Calu3 (cell line): ENCODE data around the gene DTNB. TPM values are rescaled to one million over a fixed set of nuclear protein-coding genes. Genes with fewer than 3 reads are reported as not detected.

ENCODE experiments used
- BruUV-seq: library from RNA; stranded (reverse); fragments of 400-500 nt; replicated peaks from 2 replicates; lab custom pipeline; 2021; lab: Mats Ljungman, UMichigan
- CTCF ChIA-PET: fragments of 300-600 bp; sonication (Branson Sonifier 250); formaldehyde crosslinking; loops from one replicate; lab custom pipeline; 2022; ENCODE audit warnings: antibody characterized with exemption; lab: Charles Lee
- DNase-seq: peaks from one replicate; pipeline ENCODE4 v3.0.0; 2022
- H3K27ac Mint-ChIP-seq: one replicate; pipeline ENCODE4 v1.8.0; 2022; ENCODE audit warnings: mixed read lengths; ENCODE audit not compliant: unreplicated experiment
- H3K27me3 Mint-ChIP-seq: one replicate; pipeline ENCODE4 v1.8.0; 2022; ENCODE audit warnings: mixed read lengths; ENCODE audit not compliant: unreplicated experiment
- H3K36me3 Mint-ChIP-seq: one replicate; pipeline ENCODE4 v1.8.0; 2022; ENCODE audit warnings: mild to moderate bottlenecking, moderate library complexity, mixed read lengths; ENCODE audit not compliant: insufficient read depth, unreplicated experiment
- H3K4me1 Mint-ChIP-seq: one replicate; pipeline ENCODE4 v1.8.0; 2022; ENCODE audit warnings: mild to moderate bottlenecking, low read depth, mixed read lengths; ENCODE audit not compliant: unreplicated experiment
- H3K4me3 Mint-ChIP-seq: one replicate; pipeline ENCODE4 v1.8.0; 2022; ENCODE audit warnings: mild to moderate bottlenecking, low read depth, moderate library complexity, mixed read lengths; ENCODE audit not compliant: unreplicated experiment
- H3K9me3 Mint-ChIP-seq: one replicate; pipeline ENCODE4 v1.8.0; 2022; ENCODE audit warnings: low read depth, mixed read lengths; ENCODE audit not compliant: unreplicated experiment
- intact Hi-C: fragments of 100-400 bp; cut with micrococcal nuclease; formaldehyde crosslinking; loops from one replicate; pipeline ENCODE4 v1.10.0; 2022; ENCODE audit not compliant: unreplicated experiment
- total RNA-seq: library from RNA; stranded (reverse); gene quantifications from 2 replicates; pipeline ENCODE4 v1.2.3, GENCODE V29; 2022
- TF ChIP-seq, protein P1 (sequence below): fragments of 200-600 bp; IDR thresholded peaks from one replicate; pipeline ENCODE4 v1.8.0; 2022; ENCODE audit warnings: antibody characterized with exemption; ENCODE audit not compliant: unreplicated experiment

The DTNB gene
- total RNA-seq, 1 experiment from 2014 or later, result 27.3 TPM

DNA sequence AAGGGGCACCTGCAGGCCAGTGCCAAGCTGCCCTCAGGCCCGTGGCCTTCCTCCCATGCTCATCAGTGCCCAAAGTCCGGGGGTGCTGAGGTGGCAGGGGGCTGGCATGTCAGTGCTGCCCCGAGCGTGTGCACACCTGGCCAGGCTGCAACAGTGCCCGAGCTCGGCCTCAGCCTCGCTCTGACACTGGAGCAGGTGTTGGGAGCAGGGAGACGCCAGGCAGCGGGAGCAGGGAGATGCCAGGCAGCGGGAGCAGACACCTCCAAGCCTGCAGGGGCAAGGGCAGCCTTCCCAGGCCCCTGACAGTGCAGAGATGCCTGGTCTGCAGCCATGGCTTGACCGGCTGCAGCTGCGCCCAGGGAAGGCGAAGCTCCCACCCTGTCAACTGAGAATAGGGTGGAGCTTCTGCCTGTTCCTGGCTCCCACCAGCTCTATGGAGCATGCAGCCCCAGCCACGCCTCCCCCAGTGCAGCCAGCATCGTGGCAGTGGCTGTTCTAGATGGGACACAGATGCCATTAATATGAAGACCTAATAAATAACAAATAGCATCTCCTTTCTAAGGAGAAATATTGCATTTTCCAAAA, 82.4 kb downstream of the DTNB start:
- intact Hi-C loops, result no loop called here
- Mint-ChIP-seq H3K27ac (no peak overlapping the region), H3K36me3 (no peaks in the 10 kb centered on the region), H3K4me1 (no peaks in the 10 kb centered on the region), H3K4me3 (no peak overlapping the region), H3K27me3 (no peaks in the 10 kb centered on the region), H3K9me3 (no peaks in the 10 kb centered on the region)
- DNase-seq, result no peak
- TF ChIP-seq, protein P1, sequence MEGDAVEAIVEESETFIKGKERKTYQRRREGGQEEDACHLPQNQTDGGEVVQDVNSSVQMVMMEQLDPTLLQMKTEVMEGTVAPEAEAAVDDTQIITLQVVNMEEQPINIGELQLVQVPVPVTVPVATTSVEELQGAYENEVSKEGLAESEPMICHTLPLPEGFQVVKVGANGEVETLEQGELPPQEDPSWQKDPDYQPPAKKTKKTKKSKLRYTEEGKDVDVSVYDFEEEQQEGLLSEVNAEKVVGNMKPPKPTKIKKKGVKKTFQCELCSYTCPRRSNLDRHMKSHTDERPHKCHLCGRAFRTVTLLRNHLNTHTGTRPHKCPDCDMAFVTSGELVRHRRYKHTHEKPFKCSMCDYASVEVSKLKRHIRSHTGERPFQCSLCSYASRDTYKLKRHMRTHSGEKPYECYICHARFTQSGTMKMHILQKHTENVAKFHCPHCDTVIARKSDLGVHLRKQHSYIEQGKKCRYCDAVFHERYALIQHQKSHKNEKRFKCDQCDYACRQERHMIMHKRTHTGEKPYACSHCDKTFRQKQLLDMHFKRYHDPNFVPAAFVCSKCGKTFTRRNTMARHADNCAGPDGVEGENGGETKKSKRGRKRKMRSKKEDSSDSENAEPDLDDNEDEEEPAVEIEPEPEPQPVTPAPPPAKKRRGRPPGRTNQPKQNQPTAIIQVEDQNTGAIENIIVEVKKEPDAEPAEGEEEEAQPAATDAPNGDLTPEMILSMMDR, result no peak
- CTCF ChIA-PET, result no interaction called here
- BruUV-seq, result no TSS peak

DNA sequence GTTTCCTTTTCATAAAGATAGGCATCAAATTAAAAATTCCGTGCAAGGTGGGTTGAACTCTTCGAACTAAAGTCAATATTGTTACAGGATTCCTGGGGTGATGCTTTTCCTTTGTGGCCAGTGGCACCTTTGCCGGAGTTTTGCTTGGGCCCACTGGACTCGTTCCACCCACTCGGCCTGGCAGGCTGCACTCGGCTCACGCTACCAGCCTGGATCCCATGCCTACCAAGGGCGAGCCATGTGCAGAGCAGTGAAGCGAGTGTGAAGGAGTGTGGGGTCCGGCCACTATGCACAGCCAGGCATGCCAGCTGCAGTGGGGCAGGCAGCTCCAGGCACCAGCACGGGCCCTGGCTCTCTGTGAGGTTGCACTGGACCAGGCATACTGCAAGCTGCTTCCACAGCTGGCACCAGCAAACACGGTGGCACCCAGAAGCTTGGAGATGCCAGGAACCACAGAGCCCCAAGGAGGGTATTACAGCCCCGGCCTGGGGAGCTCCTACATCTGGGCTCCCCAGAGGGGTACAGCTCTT, 83.6 kb downstream of the DTNB start:
- DNase-seq, result no peak
- TF ChIP-seq, protein P1, result no peak
- BruUV-seq, result no TSS peak
- CTCF ChIA-PET, result no interaction called here
- no peak overlapping the region for H3K27ac Mint-ChIP-seq
- intact Hi-C loops, result no loop called here
- H3K4me3 Mint-ChIP-seq, result no peak overlapping the region
- no peaks in the 10 kb centered on the region for H3K36me3 Mint-ChIP-seq
- H3K27me3 Mint-ChIP-seq, result no peaks in the 10 kb centered on the region
- no peaks in the 10 kb centered on the region for H3K9me3 Mint-ChIP-seq
- H3K4me1 Mint-ChIP-seq, result no peaks in the 10 kb centered on the region

DNA sequence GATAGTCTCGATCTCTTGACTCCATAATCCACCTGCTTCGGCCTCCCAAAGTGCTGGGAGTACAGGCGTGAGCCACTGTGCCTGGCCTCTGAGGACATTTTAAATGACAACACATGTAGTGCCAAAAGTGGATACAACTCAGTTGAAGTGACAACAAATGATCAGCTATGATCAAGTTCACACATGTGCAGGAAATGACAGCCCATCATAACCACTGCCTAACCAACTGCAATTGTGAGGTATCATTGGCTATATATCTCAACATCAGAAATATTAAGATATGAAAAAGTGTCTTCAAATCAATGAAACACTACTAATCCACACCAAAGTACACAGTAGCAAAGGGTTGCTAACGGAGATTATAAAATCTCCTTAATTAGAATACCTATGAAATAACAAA, 84.8 kb downstream of the DTNB start:
- no TSS peak for BruUV-seq
- intact Hi-C loops, result no loop called here
- CTCF ChIA-PET, result no interaction called here

DNA sequence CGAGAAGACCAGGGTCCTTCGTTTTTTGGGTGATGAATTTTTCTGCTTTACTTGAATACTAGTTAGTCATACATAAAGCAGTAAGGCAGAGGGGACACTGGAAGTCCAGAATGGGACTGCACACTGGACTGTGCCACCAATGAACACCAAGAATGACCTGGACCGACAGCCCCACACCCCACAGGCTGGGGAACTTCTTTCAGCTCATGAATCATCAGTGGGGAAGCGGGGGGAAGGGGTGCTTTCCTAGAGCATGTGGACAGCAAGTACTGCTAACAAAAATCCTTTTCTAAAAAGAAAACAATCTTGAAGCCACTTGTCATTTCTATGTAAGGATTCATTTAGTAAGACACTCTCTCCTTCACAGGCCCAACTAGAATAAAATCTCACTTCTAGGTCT, 86.0 kb downstream of the DTNB start:
- Mint-ChIP-seq H3K36me3 (no peaks in the 10 kb centered on the region), H3K27me3 (no peaks in the 10 kb centered on the region), H3K9me3 (no peaks in the 10 kb centered on the region), H3K27ac (no peak overlapping the region), H3K4me3 (no peak overlapping the region), H3K4me1 (no peaks in the 10 kb centered on the region)
- CTCF ChIA-PET, result interaction anchor here (0.5 to 1.2 kb wide), 2 partner anchors 78 to 120 kb away, joined by 3 to 4 read pairs; no protein-coding TSS in a partner anchor
- BruUV-seq, result no TSS peak
- intact Hi-C loops, result no loop called here
- DNase-seq, result no peak
- TF ChIP-seq, protein P1, result no peak

More for the DNA sequence above, 84.8 kb downstream of the DTNB start:
- Mint-ChIP-seq H3K27me3 (no peaks in the 10 kb centered on the region), H3K4me3 (no peak overlapping the region), H3K36me3 (no peaks in the 10 kb centered on the region), H3K9me3 (no peaks in the 10 kb centered on the region), H3K27ac (no peak overlapping the region), H3K4me1 (no peaks in the 10 kb centered on the region)
- no peak for DNase-seq
- TF ChIP-seq, protein P1, result no peak
